Mucosa of descending colon (tissue), 3 donors: Measurements from ENCODE around the gene SMPDL3A. TPM values are rescaled to one million over a fixed set of nuclear protein-coding genes. Genes with fewer than 3 reads are reported as not detected.

Source experiments
- ATAC-seq: fragments of 200-7000 bp; cut with Tn5 transposase; one replicate; pipeline ENCODE4 v1.9.1; 2020; ENCODE audit warnings: mild to moderate bottlenecking, moderate library complexity
- DNase-seq, 3 donors: peaks; one replicate each; pipeline ENCODE4 v3.0.0-alpha.2; 2020
- H3K36me3 ChIP-seq: fragments of 200-600 bp; one replicate; pipeline ENCODE4 v1.8.0; 2021; ENCODE audit warnings: low read depth, mild to moderate bottlenecking
- H3K4me1 ChIP-seq: fragments of 200-600 bp; one replicate; pipeline ENCODE4 v1.8.0; 2021; ENCODE audit warnings: low read depth, mild to moderate bottlenecking
- H3K4me3 ChIP-seq: fragments of 200-600 bp; one replicate; pipeline ENCODE4 v1.8.0; 2021; ENCODE audit warnings: mild to moderate bottlenecking
- H3K9me3 ChIP-seq: fragments of 200-600 bp; one replicate; pipeline ENCODE4 v1.8.0; 2021; ENCODE audit warnings: mild to moderate bottlenecking
- CTCF ChIP-seq: fragments of 200-600 bp; IDR thresholded peaks from one replicate; pipeline ENCODE4 v1.8.0; 2022; ENCODE audit warnings: antibody characterized with exemption, mild to moderate bottlenecking
- intact Hi-C, 2 donors: fragments of 100-400 bp; cut with DNase I in 1 of 2; cut with micrococcal nuclease in 1 of 2; formaldehyde crosslinking; loops; one replicate each; pipeline versions ENCODE4 v1.11.0 to v1.11.1; 2022; cut with DNase I, micrococcal nuclease
- total RNA-seq, 3 donors: library from RNA; stranded (reverse); fragmentation: NEBNext Ultra II Directional in 2 of 3; extraction: Animal tissue kit (Norgen Biotek cat#: 25700) in 2 of 3; gene quantifications; one replicate each; pipeline versions ENCODE4 v1.2.1 to v1.2.4, GENCODE V29; 2021 to 2023
- donor health status: DM: no; HTN: no; CAD: no; lungs with moderate emphysema.
- donor health status: DM: no; HTN: no; CAD: no.
- donor health status: DM: no; HTN: yes; CAD: no.

The SMPDL3A gene
- total RNA-seq, 3 donors from 2014 or later: 81.7 to 192 (median 158) TPM

- Histone ChIP-seq H3K4me3 (no peak overlapping the region), H3K9me3 (no peaks in the 10 kb centered on the region), H3K4me1 (no peaks in the 10 kb centered on the region), H3K36me3 (no peaks in the 10 kb centered on the region)
- intact Hi-C loops: no loop called here
- ATAC-seq: no peak
- TF ChIP-seq CTCF: no peak
- DNase-seq: no peak
Observed at GRCh38 chr6:122817766-122818165, 28.7 kb downstream of the SMPDL3A start.

- Histone ChIP-seq H3K4me3 (no peak overlapping the region), H3K9me3 (no peaks in the 10 kb centered on the region), H3K36me3 (no peaks in the 10 kb centered on the region), H3K4me1 (no peaks in the 10 kb centered on the region)
- DNase-seq (no peak), ATAC-seq (no peak)
- intact Hi-C loops: no loop called here
- TF ChIP-seq CTCF: no peak
Observed at GRCh38 chr6:122818866-122819265, 29.8 kb downstream of the SMPDL3A start.

- intact Hi-C loops: no loop called here
- TF ChIP-seq CTCF: no peak
- no peaks in the 10 kb centered on the region for H3K36me3 ChIP-seq
- no peaks in the 10 kb centered on the region for H3K4me1 ChIP-seq
- DNase-seq: no peak
- no peaks in the 10 kb centered on the region for H3K9me3 ChIP-seq
- H3K4me3 ChIP-seq: no peak overlapping the region
- no peak for ATAC-seq
Observed at GRCh38 chr6:122821095-122821494, 32.0 kb downstream of the SMPDL3A start.

GRCh38 chr6:122825163-122825562 lies 36.1 kb downstream of the SMPDL3A start:
- DNase-seq: no peak
- TF ChIP-seq CTCF: no peak
- H3K4me3 ChIP-seq: no peak overlapping the region
- no peaks in the 10 kb centered on the region for H3K36me3 ChIP-seq
- intact Hi-C loops: no loop called here
- no peak for ATAC-seq
- no peaks in the 10 kb centered on the region for H3K9me3 ChIP-seq
- no peaks in the 10 kb centered on the region for H3K4me1 ChIP-seq

- no peak for TF ChIP-seq CTCF
- Histone ChIP-seq H3K4me1 (no peaks in the 10 kb centered on the region), H3K9me3 (no peaks in the 10 kb centered on the region), H3K36me3 (no peaks in the 10 kb centered on the region), H3K4me3 (no peak overlapping the region)
- intact Hi-C loops: no loop called here
- DNase-seq (no peak), ATAC-seq (no peak)
Observed at GRCh38 chr6:122829456-122829855, 40.4 kb downstream of the SMPDL3A start.

GRCh38 chr6:122831511-122831910 lies 42.5 kb downstream of the SMPDL3A start:
- Histone ChIP-seq H3K9me3 (no peaks in the 10 kb centered on the region), H3K36me3 (no peaks in the 10 kb centered on the region), H3K4me3 (no peak overlapping the region), H3K4me1 (no peaks in the 10 kb centered on the region)
- TF ChIP-seq CTCF: no peak
- intact Hi-C loops: loop anchor here in 1 of 2 donors (10.0 kb wide), 1 partner anchor 97 kb away; no protein-coding TSS in a partner anchor
- peak; percentile 61 for ATAC-seq
- DNase-seq: no peak
